Right renal pelvis (tissue), 4 donors: ENCODE results near the gene ATP5F1D. TPM values are rescaled to one million over a fixed set of nuclear protein-coding genes. Genes with fewer than 3 reads are reported as not detected.
A peak's percentile ranks its signal among the peaks of the same experiment; 100 is the strongest.

ENCODE experiments used
- DNase-seq, 4 donors: peaks; one replicate each; pipeline ENCODE4 v3.0.0-alpha.2; 2013; ENCODE audit warnings: low read depth in 4 of 4, low spot score in 3 of 4, missing footprints in 1 of 4
- polyA plus RNA-seq, 4 donors: library from polyadenylated mRNA; unstranded; fragments of 120-200 nt; gene quantifications; one replicate each; pipeline ENCODE4 v1.2.1, GENCODE V29; 2013; ENCODE audit not compliant: insufficient read length in 4 of 4

The ATP5F1D gene
- polyA plus RNA-seq, 4 donors = 85.5 to 156 (median 99.3) TPM

DNA sequence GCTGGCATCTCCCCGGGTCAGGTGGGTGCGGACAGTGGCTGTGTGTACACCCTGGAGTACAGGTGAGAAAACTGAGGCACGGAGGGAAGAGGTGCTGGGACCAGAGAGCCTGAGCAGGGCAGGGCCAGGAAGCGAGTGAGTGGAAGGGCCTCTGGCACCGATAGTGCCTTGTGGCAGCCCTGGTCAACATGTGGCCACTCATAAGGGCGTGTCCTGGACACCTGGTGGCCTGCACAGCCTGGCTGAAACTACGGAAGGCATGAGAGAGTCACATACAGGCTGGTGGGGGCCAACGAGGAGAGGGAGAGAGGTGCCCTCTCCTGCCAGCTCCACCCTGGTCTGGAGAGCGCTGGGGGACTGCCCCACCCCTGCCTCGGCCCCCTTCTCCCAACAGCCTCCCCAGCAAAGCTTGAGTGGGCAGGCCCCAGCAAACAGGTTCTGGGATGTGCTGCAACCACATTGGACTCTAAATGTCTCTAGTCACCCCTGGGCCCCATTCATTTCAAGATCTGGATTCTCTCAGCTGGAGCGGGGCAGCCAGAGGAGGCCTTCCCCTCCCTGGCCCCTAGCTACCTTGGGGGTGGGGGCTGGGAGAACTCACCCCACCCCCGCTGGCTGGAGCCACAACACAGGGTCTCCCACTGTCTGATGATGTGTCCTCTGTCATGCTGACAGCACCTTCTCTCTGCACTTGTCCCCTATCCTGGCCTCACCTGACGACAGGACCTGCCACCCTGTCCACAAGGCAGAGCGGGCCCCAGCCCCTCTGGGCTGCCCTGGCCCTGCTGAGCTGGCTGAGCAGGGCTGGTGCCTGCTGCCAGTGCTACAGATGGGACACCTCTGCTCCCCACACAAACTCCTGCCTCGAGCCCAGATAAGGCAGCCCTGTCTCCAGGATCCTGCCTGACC is 9.6 kb upstream of the ATP5F1D start:
- DNase-seq = no peak

DNA sequence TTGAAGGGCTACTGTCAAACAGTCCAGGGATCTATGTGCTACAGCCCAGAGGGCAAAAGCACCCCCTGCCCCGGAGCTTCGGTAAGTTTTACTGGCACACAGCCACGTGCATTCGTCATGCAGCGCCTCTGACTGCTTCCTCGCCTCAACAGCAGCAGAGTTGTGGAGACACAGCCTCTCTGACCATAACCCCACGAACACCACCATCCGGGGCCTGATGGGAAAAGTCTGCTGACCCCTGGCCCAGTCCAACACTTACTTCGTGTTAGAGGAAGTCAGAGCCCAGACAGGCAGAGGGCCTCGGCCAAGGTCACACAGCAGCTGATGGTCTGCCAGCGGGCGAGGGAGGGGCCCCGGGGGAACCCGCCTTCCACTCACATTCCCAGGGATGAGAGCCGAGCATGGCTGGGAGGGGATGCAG is 8.9 kb upstream of the ATP5F1D start:
- no peak for DNase-seq

DNA sequence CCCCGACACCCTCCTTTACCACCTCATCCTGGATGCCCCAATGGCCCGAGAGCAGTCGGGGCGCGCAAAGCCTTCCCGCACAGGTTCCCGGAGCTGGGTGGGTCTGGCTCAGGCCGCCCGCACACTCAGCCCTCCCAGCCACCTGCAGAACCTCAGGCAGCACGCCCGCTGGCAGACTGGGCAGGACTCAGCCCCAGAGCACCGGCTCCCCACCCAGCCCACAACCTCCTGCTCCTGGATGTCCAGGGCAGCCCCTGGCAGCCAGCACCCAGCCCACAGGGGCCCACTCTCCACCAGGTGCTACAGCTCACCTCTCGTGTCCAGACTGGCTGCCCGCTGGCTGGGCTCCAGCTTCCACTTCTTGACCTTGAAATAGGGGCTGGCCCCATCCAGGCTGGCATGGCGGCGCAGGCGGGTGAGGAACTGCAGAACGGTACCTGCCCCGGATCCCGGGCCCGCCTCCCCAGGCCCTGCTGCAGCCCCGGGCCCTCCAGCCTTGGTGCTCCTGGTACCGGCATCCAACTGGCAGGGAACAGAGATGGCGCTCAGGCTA is 8.4 kb upstream of the ATP5F1D start:
- no peak for DNase-seq

DNA sequence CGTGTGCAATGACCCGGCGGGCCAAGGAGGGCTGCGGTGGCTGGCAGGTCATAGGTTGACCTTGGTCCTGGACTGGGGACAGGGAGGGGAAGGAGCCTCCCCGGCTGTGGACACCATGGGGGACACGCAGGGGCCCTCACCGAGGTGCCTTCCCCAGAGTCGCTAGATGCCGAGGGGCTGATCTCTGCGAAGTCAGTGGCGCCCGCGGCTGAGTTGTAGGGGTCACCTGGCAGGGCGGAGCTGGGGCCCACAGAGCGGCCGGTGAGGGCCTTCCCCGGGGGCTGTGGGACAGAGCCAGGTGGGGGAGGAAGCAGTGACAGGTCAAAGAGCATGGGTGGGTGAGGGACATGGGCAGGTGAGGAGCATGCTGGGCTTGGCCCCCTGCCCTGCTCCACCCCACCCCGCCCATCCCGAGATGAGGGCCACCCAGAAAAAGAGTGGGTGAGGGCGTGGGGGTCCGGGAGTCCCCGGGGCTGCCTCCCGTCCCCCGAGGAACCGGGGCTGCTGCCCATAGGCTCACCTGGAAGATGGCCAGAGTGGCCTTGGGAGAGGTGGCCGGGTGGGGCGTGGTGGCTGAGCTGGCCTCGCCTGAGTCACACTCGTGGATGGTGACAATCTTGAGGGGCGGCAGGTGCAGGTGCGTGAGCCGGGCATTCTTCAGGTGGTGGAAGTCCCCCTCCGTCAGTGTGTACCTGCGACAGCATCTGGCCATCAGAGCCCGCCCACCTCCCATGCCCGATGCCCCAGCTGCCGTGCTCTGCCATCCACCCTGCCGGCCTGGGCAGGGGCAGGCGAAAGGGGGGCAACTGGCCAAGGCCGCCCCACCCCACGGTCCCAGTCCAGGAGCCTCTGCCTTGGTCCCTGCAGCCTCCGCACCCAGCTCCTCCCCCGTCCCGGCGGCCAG is 7.2 kb upstream of the ATP5F1D start:
- DNase-seq = no peak

DNA sequence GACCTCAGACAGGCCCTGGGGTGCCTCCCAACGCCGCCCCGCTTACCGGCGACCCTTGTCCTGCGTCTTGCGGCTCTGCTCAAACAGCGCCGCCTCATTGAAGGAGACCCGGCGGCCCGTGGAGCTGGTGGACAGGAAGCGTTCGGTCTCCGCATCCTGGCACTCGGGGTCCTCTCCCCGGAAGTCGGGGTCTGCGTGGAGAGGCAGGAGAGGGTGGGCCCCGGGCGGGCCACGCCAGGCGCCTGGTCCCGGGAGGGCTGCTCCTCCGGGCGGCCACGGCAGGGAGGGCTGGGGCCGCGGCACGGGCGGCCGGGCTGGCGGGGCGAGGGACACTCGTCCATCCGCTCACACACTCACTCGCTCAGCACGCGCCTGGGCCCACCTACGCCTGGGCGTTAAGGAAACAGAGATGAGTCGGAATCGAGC is 6.6 kb upstream of the ATP5F1D start:
- no peak for DNase-seq

DNA sequence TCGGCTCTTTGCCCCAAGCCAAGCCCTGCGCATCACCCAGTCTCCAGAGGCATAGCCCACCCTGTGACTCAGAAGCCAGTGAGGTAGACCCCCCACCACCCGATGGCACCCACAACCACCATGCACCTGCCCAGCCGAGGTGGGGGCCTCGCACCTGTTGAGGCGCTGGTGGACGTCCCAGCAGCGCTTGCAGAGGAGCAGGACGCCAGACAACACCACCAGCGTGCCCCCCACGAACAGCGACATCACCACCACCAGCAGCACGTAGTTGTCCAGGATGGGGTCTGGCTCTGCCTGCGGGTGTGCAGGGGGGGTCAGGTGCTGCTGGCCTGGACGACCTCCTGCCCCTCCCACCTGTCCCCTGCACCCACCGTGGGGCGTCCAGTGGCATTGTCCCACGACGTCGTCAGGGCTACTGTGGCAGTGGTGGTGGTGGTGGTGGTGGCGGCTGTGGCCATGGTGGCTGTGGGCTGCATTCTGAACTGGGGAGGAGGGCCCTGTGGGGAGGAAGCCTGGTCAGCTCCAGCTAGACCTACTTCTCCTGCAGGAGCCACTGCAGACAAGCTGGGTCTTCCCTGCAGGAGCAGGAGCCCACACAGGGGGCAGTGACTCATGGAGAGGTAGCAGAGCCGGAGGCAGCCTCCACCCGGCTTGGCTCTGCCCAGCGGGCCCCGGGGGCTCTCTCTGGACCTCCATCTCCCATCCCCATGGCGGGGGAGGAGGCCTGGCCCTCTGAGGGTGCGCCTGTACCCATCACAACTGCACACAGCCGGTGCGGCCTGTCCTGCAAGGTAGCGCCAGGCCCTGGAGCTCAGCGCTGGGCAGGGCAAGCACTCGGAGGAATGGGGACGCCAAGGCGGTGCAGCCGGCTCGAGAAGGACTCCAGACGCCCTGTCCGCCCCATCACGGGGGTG is 5.7 kb upstream of the ATP5F1D start:
- DNase-seq = no peak

DNA sequence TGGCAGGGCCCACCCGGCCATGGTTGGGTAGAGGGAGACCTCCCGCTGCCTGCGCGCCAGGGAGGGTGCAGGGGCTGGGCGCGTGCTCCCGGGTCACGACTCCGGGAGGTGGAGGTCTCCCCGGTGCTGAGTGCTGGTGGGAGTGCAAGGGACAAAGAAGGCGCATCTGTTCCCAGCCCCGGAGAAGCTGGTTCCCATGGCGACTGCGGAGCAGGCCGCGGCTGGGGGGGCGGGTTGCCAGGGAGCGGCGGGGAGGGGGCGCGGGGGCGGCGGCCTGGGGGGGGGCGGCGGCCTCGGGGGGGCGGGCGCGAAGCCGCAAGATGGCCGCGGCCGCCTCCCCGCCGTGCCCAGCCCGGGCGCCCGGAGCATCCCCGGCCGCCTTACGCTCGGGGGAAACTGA is 5.0 kb upstream of the ATP5F1D start:
- DNase-seq = no peak

DNA sequence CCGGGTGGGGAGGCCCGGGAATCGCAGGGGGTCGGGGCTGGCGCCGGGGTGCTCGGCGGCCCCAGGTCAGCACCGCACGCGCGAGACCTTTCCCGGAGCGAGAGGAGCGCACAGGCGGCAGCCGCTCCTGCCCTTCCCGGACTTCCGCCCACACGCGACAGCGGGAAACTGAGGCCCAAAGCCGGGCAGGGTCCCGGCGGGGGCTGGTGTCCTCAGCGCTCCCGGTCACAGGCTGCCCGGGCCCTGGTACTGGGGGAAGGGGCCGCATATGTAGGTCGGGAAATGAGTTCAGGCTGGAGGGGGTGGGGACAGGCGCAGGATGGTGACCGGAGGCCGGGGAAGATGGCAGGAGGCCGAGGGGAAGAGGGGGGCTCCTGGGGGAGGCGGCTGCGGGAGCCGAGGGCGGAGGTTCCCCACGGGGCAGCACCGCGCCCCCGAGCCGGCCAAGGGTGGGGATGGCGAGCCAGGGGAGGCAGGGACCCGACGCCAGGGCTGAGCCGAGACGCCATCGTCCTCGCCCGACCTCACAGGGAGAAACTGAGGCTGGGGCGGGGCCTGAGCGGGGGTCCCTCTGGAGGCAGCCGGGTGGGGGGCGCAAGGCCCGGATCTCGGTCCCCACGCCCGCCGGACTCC is 4.4 kb upstream of the ATP5F1D start:
- DNase-seq = no peak

DNA sequence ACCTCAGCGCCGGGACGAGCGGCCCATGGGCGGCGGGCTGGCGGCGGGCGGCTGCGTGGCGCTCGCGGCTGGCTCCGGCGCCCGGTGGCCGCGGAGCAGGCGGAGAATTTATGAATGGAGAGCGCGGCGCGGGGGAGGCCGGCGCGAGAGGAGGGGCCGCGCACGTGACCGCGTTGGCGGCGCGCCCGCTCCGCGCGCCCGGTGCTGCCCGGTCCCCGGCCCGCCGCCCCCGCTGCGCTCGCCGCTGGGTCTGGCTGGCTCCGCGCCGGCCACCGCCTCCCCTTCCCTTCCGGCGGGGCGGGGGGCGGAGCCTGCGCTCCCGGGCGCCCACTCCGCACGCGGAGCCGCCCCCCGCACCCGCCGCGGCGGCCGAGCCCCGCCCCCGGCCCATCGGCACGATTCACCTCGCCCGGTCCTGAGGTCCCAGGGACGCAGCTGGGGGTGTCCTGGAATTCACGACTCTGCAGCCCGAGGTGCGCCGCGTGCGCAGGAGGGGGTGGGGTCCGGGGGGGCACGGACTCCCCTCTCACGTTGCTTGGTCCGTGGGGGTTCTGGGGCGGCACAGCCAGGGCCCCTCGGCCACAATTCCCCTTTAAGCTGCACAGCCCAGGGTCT is 3.7 kb upstream of the ATP5F1D start, which contains the start of gene CBARP:
Gene CBARP (minus strand): TSS at position 252 of the 615 bp plus-strand sequence. CDS start 1,905 bp downstream, outside the sequence.
- DNase-seq = no peak

DNA sequence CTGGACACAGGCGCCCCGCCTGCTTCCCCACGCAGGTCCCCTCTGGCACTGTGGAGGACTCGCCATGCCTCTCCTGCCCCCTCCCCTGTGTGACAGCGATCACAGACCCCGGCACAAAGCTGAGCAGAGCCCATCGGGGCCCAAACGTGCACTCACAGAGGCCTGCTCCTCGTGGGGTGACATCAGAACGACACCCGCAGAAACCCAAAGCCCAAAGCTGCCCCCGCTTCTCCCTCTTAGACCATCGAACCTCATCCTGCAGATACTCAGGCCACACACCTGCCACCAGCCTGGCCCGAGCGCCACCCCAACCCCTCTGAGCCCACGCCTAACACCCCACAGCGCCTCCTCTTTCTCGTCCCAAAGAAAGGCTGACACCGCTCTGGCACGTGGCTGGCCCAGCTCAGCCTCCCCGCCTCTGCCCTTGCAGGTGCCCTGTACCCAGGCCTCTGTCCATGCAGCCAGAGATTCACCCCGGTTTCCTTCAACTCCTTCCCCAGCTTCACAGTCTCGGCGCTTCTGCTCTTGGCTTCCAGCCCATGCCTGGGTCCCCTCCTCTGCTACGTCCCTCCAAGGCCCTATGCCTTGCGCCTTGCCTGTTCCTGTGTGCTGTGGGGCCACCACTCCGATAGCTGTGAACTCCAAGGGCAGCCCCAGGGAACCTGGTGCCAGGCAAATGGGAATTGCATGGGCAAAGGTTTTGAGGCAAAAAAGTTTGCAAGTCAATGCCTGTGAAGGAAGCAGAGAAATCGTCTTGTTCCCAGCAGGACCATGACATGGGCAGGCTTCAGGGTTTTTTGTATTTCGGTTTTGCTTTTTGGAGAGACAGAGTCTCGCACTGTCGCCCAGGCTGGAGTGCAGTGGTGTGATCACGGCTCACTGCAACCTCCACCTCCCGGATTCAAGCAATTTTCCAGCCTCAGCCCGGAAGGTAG is 2.9 kb upstream of the ATP5F1D start:
- DNase-seq = no peak

DNA sequence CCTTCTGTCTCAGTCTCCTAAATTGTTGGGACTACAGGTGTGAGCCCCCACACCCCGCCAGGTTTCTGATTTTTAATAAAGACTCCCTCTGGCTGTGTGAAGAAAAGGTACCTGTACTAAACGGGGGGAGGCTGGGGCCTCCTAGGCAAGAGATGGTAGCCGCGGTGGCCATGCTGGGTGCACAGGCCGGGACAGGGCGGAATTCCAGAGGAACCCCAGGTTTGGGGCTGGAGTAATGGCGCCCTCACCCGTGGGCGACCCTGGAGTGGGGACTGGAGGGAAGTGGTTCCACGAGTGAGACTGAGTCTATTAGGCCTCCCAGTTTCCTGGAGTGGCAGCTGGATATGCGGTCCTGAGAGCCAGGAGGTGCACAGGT is 2.1 kb upstream of the ATP5F1D start:
- DNase-seq = no peak

DNA sequence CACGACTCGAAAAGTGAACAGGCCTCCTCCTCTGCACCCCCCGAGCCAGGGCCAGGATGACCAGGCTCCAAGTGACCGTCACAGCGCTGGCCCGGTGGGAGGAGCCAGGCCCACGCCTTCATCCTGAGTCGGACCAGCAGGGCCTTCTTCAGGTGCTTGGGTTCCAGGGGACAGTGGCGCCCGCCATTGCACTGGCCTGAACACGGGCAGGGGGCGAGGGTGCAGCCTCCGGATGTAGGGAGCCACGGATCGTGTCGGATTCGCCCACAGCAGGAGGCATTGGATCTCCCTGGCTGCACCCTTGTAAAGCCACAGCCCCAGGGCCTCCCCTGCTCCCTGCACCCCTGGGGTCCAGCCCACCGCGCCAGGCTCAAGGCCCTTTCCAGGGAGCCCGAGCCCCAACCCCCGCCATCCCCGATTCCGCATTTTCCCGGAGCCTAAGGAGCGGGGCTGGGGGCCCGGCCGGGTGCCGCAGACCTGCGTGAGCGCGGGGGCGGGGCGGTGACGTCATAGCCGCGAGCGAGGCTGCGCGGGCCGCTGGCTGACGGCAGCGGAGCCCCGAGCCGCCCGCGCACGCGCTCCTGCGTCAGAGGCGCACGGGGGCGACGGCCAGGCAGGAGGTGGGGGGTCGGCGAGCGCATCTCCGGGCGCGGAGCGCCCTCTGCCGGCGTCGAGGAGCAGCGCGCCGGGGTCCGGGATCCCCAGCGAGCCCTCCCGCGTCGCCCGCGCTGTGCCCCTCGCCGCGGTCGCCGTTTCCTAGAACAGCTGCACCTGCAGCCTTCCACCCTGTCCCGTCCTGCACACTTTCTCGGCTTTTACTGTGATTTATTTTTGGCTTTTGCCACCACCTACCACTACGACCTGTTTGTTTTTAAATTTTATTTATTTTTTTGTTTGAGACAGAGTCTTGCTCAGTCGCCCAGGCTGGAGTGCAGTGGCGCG is 1.5 kb upstream of the ATP5F1D start:
- peak in 2 of 4 donors; percentile 80 for DNase-seq

DNA sequence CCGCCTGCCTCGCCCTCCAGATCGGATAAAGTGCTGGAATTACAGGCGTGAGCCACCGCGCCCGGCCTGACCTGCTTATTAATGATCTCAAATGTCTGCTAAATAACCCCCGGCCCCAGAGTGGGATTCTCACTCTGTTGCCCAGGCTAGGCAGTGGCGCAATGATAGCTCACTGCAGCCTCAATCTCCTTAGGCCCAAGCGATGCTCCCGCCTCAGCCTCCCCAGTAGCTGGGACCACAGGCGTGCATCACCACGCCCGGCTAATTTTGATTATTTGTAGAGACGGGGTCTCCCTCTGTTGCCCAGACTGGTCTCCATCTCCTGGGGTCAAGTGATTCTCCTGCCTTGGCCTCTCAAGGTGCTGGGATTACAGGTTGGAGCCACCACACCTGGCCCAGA is 626 bp upstream of the ATP5F1D start:
- DNase-seq = no peak

DNA sequence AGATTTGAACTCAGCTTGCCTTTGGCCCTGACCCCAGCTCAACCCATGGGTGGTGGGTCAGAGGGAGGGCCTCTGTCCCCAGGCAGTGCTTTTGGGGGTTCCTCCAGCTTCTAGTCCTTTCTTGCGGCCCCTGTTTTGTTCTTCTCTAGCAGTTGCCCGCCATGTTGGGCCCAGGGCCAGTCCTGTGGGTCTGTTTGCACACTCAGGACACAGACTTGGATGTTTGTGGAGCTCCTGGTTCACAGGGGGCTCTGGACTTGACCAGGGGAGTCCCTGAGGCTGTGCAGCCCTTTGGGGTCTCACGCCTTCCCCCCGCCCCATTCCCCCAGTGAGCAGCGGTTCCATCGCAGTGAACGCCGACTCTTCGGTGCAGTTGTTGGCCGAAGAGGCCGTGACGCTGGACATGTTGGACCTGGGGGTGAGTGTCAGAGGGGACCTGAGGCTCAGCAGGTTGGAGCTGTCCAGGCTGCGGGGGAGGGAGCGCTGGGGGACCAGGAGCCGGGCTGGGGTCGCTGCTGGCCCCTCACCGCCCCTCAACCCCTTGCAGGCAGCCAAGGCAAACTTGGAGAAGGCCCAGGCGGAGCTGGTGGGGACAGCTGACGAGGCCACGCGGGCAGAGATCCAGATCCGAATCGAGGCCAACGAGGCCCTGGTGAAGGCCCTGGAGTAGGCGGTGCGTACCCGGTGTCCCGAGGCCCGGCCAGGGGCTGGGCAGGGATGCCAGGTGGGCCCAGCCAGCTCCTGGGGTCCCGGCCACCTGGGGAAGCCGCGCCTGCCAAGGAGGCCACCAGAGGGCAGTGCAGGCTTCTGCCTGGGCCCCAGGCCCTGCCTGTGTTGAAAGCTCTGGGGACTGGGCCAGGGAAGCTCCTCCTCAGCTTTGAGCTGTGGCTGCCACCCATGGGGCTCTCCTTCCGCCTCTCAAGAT is 2.5 kb downstream of the ATP5F1D start:
- DNase-seq = no peak

DNA sequence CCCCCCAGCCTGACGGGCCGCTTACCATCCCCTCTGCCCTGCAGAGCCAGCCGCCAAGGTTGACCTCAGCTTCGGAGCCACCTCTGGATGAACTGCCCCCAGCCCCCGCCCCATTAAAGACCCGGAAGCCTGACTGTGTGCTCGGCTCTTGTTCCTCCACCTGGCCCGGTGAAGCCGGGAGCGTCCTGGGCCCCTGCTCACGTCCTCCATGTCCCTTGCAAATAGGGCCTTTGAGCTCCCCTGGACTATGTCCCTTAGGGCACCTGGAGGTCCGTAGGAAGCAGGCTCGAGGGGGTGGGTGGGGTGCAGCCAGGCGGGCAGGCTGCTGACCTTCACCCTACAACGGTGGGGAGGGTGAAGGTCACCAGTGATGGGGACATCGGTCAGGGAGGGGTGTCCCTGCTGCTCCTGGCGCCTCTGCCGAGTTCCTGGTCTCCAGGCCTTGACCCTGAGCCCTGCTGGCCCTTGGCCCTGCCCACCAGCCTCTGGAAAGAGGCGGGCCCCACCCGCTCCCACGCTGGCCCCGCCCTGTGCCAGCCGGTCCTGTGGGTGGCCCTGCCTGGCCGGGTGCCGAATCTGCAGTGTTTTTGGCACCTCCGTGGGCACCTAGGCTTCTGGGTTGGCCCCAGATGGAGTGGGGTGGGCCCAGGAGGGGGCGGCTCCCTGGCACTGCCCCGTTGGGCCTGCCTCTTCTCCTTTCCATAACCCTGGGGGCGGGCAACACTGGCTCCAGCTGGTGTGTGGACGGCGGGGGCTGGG is 3.3 kb downstream of the ATP5F1D start:
- no peak for DNase-seq
